Colonic mucosa (tissue), 4 donors: ENCODE results near the gene LRRC1. TPM values are rescaled to one million over a fixed set of nuclear protein-coding genes. Genes with fewer than 3 reads are reported as not detected.

Experiments
- DNase-seq: peaks from one replicate; pipeline ENCODE4 v3.0.0-alpha.2; 2020
- H3K27ac ChIP-seq: fragments of 200-600 bp; one replicate; pipeline ENCODE4 v1.8.0; 2021
- H3K27me3 ChIP-seq: fragments of 200-600 bp; one replicate; pipeline ENCODE4 v1.8.0; 2021
- H3K36me3 ChIP-seq: fragments of 200-600 bp; one replicate; pipeline ENCODE4 v1.8.0; 2021
- H3K4me1 ChIP-seq: fragments of 200-600 bp; one replicate; pipeline ENCODE4 v1.8.0; 2021; ENCODE audit warnings: mild to moderate bottlenecking
- H3K4me3 ChIP-seq: fragments of 200-600 bp; one replicate; pipeline ENCODE4 v1.8.0; 2021
- H3K9ac ChIP-seq, 2 donors: one replicate each; pipeline ENCODE4 v1.7.0; 2013; ENCODE audit warnings: control low read depth in 2 of 2, low read depth in 2 of 2, low read length in 2 of 2
- H3K9me3 ChIP-seq: fragments of 200-600 bp; one replicate; pipeline ENCODE4 v1.8.0; 2021
- intact Hi-C: fragments of 100-400 bp; cut with DNase I; formaldehyde crosslinking; loops from one replicate; pipeline ENCODE4 v1.14.1; 2022
- total RNA-seq, 2 donors: library from RNA; stranded (reverse); fragmentation: NEBNext Ultra II Directional in 1 of 2; extraction: Animal tissue kit (Norgen Biotek cat#: 25700) in 1 of 2; gene quantifications; one replicate each; pipeline ENCODE4 v1.2.1, GENCODE V29; 2021
- TF ChIP-seq, protein P1 (sequence below): fragments of 200-600 bp; IDR thresholded peaks from one replicate; pipeline ENCODE4 v1.8.0; 2022; ENCODE audit warnings: antibody characterized with exemption, mild to moderate bottlenecking
- donor health status: healthy.
- donor health status: DM: no; HTN: no; CAD: no.
- donor health status: DM: no; HTN: no; CAD: no.

Gene LRRC1
- total RNA-seq, 2 donors from 2014 or later = 49.6 to 72.9 TPM

DNA sequence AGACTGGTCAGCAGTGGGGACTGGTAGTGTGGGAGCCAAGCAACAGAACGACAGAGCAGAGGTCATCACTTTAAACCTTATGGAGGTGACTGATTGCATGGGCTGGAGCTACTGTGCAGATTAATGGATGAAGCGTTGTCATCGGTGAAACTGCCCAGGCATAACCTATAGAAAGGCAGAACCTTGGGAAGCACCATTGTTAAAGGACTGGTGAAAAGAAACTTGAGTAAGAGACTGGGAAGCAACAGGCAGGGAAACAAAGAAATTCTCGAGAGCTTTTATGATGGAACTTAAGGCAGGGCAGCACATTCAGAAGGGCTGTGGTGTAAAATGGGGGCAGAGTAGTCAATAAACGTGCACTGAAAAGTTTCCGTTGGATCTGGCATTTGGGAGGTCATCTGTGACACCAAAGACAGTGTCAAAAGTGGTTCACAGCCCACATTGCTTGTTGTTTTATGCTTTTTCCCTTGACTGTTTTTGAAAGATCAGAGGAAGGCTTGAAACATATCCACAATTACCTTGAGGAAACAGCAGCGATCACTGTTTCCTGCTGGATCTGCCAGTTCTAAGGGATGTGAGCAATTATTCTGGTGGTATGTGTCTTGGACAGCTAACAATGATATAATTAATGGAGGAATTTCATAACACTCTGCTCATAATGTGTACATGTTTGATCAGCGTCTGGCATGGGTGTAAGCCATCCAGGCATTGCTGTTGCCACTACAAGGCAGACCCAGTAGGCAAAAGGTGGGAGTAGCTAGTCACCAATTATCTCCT, 62.7 kb downstream of the LRRC1 start:
- H3K36me3 ChIP-seq = no peaks in the 10 kb centered on the region
- H3K4me3 ChIP-seq = no peak overlapping the region
- TF ChIP-seq, protein P1, sequence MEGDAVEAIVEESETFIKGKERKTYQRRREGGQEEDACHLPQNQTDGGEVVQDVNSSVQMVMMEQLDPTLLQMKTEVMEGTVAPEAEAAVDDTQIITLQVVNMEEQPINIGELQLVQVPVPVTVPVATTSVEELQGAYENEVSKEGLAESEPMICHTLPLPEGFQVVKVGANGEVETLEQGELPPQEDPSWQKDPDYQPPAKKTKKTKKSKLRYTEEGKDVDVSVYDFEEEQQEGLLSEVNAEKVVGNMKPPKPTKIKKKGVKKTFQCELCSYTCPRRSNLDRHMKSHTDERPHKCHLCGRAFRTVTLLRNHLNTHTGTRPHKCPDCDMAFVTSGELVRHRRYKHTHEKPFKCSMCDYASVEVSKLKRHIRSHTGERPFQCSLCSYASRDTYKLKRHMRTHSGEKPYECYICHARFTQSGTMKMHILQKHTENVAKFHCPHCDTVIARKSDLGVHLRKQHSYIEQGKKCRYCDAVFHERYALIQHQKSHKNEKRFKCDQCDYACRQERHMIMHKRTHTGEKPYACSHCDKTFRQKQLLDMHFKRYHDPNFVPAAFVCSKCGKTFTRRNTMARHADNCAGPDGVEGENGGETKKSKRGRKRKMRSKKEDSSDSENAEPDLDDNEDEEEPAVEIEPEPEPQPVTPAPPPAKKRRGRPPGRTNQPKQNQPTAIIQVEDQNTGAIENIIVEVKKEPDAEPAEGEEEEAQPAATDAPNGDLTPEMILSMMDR = no peak
- H3K27ac ChIP-seq = no peak overlapping the region
- no peak overlapping the region for H3K9ac ChIP-seq
- DNase-seq = no peak
- intact Hi-C loops = no loop called here
- no peaks in the 10 kb centered on the region for H3K9me3 ChIP-seq
- no peaks in the 10 kb centered on the region for H3K4me1 ChIP-seq
- H3K27me3 ChIP-seq = no peaks in the 10 kb centered on the region

DNA sequence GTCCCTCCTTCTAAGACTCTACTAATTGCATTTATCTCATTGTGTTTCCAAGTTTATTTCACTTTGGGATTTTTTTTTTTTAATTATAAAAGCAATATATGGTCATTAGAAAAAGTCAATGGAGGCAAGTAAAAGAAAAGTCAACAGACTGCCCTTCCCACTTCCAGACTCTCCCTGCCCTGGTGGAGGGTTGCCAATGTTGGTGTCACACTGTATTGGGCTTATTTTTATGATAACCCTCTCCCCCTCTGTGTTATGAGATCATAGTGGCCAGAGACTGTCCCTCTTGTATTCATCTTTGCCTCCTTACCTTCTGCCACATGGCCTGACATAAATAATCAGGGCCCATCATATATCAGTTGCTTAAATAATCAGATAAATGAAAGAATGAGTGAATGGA, 63.4 kb downstream of the LRRC1 start:
- no peaks in the 10 kb centered on the region for H3K4me1 ChIP-seq
- intact Hi-C loops = no loop called here
- no peaks in the 10 kb centered on the region for H3K36me3 ChIP-seq
- DNase-seq = no peak
- TF ChIP-seq, protein P1 = no peak
- no peak overlapping the region for H3K27ac ChIP-seq
- H3K27me3 ChIP-seq = no peaks in the 10 kb centered on the region
- no peaks in the 10 kb centered on the region for H3K9me3 ChIP-seq
- no peak overlapping the region for H3K9ac ChIP-seq
- H3K4me3 ChIP-seq = no peak overlapping the region

DNA sequence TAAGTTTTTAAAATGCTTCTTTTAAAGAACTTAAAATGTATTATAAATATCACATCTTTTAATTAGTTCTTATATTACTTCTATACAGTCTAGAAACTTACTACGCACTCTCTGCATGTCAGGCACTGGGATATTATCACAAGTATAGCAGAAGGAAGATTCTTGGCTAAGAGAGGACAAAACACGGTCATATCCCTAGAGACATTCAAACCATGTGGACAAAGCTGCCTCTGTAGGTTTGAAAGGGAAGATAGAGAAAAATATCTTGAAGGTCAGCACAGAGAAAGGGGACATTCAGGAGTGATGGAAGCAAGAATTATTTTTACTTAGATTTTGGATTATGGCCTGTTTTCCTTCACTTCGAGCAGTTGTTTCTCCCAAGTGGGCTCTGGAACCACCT, 64.1 kb downstream of the LRRC1 start:
- Histone ChIP-seq H3K27me3 (no peaks in the 10 kb centered on the region), H3K4me1 (no peaks in the 10 kb centered on the region), H3K27ac (no peak overlapping the region), H3K9me3 (no peaks in the 10 kb centered on the region), H3K9ac (no peak overlapping the region), H3K36me3 (no peaks in the 10 kb centered on the region), H3K4me3 (no peak overlapping the region)
- intact Hi-C loops = no loop called here
- TF ChIP-seq, protein P1 = no peak
- no peak for DNase-seq

DNA sequence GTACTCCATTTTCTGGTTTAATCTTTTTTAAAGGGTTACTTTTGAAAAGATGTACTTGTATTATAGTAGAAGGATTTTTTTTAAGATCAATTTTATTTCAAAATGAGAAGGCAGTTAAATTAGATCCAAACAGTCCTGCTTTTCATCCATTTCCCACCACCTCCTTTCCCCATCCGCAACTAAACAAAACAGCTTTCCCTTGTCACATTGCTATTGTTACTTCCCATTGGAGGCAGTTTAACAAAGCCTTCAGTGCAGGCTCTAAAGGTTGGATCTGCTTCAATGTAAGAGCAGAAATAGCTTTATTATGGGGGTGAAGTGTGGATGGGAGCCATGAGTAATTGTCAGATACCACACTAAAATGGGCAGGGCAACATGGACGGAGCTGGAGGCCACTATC, 65.7 kb downstream of the LRRC1 start:
- no peaks in the 10 kb centered on the region for H3K4me1 ChIP-seq
- no peak for DNase-seq
- H3K4me3 ChIP-seq = no peak overlapping the region
- intact Hi-C loops = no loop called here
- H3K27me3 ChIP-seq = no peaks in the 10 kb centered on the region
- no peaks in the 10 kb centered on the region for H3K36me3 ChIP-seq
- H3K27ac ChIP-seq = no peak overlapping the region
- no peak overlapping the region for H3K9ac ChIP-seq
- H3K9me3 ChIP-seq = no peaks in the 10 kb centered on the region
- TF ChIP-seq, protein P1 = no peak

DNA sequence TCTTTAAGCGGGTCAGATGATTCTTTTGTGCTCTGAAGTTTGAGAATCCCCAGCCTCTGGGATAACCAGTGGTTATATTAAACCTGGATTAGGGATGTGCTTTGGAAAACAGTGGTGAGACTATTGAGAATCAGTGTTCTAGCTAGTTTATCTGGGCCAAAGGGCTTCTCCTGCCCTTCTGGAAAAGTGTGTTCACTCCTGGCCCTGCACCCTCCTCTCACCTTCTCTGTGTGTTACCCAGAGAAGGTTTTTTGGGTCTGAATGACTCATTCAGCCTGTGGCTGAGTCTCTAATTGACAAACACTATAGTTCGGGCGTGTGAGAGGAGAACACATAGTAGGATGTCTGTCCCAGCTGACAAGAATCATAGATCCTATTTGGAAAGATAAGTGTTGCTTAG, 66.7 kb downstream of the LRRC1 start:
- Histone ChIP-seq H3K4me1 (no peaks in the 10 kb centered on the region), H3K27me3 (no peaks in the 10 kb centered on the region), H3K4me3 (no peak overlapping the region), H3K36me3 (no peaks in the 10 kb centered on the region), H3K27ac (no peak overlapping the region), H3K9ac (no peak overlapping the region), H3K9me3 (no peaks in the 10 kb centered on the region)
- no peak for DNase-seq
- TF ChIP-seq, protein P1 = no peak
- intact Hi-C loops = no loop called here
